ENCODE data around the gene PACS2.
A peak's percentile ranks its signal among the peaks of the same experiment; 100 is the strongest.

The PACS2 gene

GRCh38 chr14:105411985-105412770 lies 97.6 kb downstream of the PACS2 start:
- DNase-seq, result no peak

- no peak for DNase-seq
Observed at GRCh38 chr14:105412771-105413543, 98.4 kb downstream of the PACS2 start.

- no peak for DNase-seq
Observed at GRCh38 chr14:105413544-105413886, 99.0 kb downstream of the PACS2 start.

- DNase-seq, result peak; percentile 64
Observed at GRCh38 chr14:105414456-105415371, 100.2 kb downstream of the PACS2 start.

DNA sequence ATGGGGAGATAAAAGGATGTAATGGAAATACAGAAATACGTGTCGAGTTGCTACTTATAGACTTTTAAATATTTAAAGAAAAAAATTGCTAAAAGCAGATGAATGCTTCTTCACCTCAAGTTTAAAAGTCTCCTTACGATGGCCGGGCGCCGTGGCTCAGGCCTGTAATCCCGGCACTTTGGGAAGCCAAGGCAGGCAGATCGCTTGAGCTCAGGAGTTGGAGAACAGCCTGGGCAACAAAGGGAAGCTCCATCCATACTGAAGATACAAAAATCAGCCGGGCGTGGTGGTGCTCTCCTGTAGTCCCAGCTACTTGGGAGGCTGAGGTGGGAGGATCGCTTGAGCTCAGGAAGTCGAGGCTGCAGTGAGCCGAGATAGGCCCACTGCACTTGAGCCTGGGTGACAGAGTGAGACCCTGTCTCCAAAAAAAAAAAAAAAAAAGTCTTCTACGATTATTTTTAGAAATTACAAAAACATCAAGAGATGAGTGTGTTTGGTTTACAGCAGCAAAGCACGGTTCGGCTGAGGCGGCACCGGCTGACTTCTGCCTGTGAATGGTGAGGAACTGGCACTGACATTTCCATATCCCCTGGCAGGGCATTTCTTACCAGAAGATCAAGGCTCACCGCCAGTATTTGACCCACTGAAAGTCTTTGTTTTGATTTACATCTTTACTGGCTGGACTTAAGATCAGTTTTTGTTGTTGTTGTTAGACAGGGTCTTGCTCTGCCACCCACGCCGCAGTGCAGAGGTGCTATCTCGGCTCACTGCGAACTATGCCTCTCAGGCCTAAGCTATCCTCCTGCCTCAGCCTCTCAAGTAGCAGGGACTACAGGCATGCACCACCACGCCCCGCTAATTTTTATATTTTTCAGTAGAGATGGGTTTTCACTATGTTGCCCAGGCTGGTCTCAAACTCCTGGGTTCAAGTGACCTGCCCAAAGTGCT lies 101.2 kb downstream of the PACS2 start:
- DNase-seq, result no peak

DNA sequence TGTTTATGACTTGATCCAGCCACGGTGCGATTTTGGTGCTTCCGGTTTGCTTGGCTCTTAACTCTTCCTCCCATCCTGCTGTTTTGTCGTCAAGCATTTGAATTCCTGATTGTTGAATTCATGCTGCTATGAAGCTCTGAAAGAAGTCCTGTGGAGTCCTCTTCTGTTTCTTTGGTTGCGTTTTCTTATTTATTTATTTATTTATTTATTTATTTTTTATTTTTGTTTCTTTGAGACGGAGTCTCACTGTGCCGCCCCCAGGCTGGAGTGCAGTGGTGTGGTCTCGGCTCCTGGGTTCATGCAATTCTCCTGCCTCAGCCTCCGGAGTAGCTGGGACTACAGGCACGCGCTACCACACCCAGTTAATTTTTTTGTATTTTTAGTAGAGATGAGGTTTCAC lies 102.1 kb downstream of the PACS2 start:
- no peak for DNase-seq

DNA sequence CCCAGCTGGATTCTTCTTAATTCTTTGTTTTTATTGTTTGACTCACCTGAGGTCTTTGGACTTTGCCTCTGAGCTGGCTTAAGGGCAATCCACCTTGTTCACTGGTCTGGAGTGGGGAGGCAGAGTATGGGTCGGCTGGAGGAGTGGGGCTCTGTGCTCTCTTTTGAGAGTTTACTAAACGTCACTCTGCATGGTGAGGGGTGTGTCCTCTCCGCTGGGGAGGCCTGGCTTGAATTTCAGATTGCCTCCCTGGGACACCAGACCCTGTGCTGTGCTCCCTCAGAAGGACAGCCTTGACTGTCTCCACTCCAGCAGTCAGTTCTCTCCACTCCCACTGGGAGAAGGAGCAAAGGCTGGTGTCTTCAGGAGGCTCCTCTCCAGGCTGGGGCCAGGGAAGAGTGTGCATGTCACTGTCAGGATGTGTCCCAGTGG lies 103.2 kb downstream of the PACS2 start:
- DNase-seq, result no peak

DNA sequence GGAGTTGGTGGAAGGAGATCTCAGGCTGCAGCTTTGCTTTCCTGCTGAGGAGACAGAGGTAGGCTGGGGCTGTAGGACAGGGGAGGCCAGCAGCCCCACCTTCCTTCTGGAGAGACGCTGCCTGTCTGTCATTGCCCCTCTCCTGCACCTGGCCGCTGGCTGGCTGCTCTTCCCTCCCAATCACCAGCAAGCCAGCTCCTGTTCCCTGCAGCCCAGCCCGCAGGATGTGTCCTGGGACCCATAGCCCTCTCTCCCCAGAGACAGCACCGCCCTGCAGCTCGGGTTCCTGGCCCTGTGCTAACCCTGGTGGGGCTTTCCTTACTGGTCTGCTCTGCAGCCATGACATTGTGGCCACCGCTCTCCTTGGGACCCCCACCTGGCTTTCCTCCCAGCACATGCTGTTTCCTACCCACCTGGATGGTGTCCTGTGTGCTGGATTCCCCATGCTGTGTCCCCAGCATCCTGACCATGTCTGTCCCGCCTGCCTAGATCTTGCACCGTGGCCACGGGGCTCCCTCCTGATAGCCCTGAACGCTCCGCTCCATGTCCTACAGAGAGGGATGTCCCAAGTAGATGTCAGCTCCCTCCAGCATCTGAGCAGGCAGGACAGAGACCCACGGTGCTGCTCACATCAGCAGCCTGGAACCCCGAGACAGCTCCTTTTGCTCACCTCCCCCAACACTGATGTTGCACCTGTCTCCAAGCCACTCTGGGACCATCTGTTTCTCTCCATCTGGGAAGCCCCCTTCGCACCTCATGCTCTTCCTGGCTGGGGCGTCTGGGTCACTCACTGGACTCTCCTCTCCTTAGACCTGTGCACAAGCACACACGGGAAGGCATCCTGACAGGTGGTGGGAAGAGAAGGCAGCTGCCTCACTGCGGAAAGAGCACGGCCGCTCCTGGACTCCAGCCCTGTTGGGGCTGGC lies 104.0 kb downstream of the PACS2 start:
- DNase-seq, result peak; percentile 56

DNA sequence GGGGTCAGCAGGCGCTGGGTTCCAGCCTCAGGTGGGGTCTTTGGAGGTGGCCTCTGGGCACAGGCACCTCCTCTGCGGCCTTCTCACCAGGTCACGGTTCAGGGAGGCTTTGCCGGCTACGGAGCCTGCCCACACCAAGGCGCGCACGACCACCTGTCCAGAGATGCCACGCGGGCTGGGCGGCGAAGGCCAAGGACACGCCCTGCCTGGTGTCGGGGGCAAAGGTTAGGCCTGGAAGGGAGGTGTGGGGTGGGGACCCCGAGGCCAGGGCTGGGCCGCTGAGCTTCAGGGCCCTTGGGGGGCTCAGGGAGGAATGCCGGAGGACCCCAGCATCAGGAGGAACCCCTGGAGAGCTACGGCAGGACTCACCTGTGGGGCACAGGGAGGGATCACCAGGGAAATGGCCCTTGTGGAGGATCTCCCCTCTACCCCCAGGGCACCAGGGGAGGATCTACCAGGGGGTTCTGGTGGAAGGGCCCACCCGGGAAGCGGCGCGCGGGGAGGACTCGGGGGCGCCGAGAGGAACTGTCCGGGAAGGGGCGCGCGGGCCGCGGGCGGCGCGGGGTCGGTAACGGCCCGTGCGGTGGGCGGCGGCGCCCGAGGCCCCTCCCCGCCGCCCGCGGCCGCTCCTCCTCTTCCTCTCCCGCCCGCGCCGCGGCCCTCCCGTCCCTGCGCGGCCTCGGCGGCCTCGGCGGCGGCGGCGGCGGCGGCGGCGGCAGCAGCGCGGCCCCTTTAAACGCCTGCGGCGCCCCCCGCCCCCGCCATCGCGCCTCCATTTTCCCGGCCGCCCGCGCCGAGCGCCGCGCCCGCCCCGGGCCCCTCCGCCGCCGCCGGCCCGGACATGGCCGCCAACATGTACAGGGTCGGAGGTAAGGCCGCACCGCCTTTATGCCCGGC lies 104.9 kb downstream of the PACS2 start, which contains the start of gene MTA1:
MTA1 (plus strand) TSS at position 633 of the 897 bp plus-strand sequence; CDS start at position 842, 209 bp downstream.
- no peak for DNase-seq

- no peak for DNase-seq
Observed at GRCh38 chr14:105420101-105420973, 105.8 kb downstream of the PACS2 start.

DNA sequence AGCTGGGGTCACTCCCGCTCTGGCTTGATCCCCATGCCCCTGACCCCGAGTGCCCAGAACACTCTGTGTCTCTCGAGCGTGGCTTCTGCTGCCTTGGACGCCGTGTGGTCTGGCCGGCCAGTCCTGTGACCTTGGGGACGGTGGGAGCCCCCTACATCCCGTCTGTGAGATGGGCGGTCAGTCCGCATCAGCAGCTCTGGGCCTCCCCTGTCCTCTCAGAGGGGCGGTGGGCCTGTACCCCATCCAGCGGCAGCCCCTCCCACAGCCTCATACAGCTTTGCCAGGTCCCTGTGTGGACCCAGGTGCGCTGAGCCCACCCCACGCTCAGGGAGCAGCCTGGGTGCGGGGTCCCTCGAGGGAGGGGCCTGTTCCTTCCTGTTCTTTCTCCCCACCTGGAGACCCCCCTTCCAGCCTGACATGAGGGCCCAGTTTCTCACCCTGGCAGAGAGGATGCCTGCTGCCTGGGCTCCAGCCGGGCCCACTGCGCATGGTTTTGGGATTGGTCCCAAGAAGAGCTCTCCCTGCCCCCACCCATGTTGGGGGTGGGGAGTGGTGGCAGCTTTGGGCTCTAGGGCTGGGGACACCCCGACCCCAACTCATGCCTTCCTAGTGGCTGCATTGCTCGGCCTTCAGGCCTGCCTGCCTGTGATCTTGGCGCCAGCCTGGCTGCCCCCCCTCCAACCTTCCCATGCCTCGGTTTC lies 106.6 kb downstream of the PACS2 start:
- DNase-seq, result no peak

DNA sequence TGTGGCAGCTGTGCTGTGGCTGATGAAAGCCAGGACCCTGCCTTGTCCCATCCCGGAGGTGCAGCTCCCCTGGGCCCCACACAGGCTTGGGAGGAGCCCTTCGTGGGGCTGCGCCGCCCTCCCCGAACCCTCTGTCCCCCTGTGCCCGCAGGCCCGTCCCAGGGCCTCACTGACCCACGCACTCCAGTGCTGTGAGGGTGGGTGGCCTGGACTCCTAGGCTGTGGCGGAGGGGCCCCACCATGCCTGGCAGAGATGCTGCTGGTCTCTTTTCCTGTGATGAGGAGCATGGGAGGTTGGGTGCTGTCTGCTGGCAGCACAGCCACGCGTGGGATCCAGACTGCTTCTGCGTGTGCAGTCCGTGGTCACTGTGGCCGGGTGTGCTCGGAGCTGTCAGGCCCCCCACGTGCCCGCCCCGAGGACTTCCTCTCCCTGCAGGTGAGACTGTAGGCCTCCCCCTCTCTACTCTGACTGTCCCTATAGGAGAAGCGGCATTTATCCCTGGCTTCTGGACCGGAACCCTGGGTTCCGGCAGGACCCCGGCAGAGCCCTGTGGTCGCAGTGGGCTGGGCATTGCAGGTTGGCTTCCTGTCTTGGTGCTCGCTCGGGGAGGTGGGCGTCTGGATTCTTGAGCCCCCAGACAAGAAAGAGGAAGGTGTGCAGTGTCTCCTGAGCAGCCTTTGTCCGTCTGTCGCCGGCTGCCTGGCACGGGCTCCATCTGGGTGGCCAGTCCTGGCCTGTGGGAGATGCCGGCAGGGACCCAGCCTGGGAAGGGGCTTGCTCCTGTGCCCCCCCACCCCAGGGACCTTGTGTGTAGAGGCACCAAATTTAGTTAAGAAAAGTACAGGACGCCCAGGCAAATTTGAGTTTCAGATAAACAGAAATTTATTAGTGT lies 107.4 kb downstream of the PACS2 start:
- DNase-seq, result no peak

DNA sequence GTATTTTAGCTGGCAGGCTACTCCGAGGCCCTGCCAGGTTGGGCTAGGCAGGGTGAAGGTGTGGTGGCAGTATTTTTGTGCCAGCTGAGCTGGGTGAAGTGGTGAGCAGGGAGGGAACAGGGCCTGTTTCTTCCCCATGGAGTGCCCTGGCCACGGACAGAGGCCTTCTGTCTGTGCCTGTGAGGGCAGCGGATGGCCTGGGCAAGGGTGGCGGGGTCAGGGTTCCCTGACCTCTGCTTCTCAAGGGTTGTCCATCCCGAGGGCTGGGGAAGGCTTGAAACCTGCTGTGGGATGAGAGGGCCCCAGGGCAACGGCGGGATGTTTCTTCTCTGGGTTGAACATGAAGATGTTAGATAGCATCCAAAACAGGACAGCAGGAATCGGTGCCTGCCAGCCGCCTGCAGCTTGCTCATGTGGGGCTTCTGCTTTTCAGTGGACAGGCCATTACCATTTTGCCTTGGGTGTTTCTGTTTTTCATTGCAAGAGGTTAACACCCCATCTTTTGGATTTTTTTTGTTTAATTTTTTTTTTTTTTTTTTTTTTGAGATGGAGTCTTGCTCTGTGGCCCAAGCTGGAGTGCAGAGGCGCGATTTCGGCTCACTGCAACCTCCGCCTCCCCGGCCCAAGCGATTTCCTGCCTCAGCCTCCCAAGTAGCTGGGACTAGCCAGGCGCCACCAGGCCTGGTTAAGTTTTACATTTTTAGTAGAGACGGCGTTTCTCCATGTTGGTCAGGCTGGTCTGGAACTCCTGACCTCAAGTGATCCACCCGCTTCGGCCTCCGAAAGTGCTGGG lies 108.3 kb downstream of the PACS2 start:
- no peak for DNase-seq

DNA sequence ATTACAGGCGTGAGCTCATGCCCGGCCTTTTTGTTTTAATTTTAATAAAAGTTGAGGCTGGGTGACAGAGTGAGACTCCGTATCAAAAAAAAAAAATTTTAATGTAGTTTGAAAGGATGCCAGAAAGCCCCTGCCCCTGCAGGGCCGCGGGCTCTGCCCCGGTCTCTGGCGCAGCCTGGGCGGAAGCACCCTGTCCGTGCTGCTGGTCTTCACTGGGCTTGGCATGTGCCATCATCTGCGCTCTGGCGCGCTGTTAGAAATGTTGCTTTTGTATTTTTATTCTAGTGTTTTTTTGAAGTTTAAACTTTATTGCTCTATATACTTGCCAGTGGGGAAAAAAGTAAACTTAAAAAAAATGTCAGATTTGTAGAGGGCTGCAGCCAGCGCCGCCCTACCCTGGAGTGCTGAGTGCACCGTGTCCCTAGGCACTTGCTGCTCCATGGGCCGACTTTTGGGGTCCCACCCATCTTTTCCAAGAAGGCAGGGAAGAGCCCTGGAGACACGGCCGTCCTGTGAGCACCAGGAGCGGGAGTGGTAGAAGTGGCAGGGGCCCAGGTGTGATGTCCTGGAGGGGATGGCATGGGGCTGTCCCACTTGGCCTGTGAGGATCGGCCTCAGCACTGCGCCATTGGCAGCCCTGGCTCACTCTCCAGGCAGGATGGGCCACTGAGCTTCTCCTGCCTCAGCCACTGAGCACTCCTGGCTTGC lies 109.1 kb downstream of the PACS2 start:
- no peak for DNase-seq

DNA sequence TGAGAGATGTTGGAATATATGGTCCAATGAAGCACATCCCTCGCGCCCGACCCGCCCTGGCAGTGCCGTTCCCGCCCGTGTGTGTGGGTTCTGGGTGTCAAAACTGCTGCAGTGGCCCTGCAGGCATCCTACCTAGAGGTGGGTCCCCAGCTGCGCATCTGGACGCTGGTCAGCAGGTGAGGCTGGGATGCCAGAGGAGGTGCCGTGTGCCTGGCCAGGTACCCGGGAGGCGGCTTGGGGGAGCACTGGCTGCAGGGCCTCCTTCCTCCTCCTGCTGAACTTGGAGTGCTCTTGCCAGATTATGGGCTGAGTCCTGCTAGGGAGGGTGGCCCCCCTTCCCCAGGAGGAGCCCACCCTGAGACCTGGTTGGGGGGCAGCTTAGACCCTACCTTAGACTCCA lies 110.3 kb downstream of the PACS2 start:
- DNase-seq, result no peak

Data from islet precursor cell (in vitro differentiated cells).